GM18511 (cell line): ENCODE data around the gene TCL1A.
"Not testable (repeated sequence)": the region's sequence is repeated elsewhere in the genome, so short reads cannot be mapped to it uniquely, and the experiment has no call there.

Experiments used
- ATAC-seq: cut with Tn5 transposase; IDR thresholded peaks from one replicate; pipeline ENCODE4 v1.9.1; 2021; ENCODE audit warnings: mild to moderate bottlenecking, moderate library complexity; ENCODE audit not compliant: unreplicated experiment

TCL1A gene

DNA sequence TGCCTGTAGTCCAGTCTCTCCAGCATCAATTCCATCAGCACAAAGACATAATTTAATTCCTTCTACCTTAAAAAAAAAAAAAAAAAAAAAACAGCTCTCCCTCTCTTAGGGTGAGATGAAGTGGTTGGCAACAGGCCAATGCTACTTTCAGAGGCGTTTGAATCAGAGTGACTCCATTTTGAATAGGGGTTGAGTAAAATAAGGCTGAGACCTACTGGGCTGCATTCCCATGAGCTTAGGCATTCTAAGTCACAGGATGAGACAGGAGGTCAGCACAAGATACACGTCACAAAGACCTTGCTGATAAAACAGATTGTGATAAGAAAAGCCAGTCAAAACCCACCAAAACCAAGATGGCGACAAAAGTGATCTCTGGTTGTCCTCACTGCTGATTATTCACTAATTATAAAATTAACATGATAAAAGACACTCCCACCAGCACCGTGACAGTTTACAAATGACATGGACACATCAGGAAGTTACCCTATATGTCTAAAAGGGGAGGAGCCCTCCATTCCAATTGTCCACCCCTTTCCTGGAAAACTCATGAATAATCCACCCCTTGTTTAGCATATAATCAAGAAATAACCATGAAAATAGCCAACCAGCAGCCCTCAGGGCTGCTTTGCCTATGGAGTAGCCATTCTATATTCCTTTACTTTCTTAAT, 34.6 kb downstream of the TCL1A start:
- ATAC-seq: no peak

DNA sequence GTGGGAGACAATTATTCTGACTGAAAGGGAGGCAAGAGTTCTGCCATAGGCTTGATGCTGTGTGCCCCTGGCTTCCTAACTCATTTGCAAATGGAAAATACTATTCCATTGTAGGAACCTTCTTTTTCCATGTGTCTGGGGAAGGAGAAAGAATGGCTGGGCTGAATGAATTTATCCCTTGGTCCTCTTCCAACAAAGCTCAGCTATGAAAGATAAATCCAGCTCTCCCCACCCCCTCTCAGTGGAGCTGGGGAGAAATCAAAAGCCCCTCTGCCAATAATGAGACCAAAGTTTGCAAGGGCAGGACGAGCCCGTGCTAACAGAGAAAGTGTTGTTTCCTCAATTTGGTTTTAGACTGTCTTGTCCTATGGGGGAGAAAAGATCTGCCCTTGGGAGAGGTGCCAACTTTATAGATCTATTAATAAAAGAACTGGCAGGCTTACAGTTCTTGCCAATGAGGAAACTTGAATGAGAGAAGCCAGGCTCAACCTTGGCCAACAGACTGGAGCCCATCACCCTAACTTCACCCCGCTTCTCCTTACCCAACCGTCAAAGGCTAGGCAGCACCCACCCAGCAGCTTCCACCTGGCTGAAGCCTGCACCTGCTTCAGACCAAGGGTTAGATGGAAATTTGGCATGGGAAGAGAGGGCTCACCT, 36.6 kb downstream of the TCL1A start:
- no peak for ATAC-seq

DNA sequence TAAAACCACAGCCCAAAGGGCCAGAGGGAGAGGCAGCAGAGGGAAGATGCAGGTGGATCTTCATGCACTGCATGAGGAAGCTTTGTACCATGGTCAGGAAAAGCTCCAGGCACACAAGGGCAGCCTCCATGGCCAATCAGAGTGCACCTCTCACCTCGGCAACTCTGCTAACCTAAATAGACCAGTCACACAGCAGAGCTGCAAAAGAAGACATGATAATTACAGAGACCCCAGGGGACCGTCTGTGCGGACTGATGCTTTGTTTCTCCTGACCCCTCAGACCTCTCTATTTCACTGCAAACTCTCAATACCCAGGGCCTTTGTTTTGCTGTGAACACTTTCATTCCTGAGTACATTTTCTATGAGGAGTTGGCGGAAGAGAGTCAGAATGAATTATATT, 38.4 kb downstream of the TCL1A start:
- no peak for ATAC-seq

DNA sequence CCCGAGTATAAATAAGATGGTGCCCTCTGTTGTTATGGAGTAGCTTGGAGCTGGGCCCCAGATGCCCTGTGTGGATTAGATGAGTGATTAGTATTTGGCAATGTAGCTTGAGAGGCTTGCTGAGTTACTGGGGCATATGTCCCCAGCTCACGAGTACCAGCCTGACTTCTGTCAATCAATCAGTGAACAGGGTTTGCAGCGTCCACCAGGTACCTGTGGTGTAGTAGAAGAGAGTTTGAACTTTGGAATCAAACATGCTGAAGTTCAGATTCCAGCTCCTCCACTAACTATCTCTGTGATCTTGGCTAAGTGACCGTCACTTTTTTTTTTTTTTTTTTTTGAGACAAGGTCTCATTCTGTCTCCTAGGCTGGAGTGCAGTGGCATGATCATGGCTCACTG, 39.3 kb downstream of the TCL1A start:
- ATAC-seq: no peak

DNA sequence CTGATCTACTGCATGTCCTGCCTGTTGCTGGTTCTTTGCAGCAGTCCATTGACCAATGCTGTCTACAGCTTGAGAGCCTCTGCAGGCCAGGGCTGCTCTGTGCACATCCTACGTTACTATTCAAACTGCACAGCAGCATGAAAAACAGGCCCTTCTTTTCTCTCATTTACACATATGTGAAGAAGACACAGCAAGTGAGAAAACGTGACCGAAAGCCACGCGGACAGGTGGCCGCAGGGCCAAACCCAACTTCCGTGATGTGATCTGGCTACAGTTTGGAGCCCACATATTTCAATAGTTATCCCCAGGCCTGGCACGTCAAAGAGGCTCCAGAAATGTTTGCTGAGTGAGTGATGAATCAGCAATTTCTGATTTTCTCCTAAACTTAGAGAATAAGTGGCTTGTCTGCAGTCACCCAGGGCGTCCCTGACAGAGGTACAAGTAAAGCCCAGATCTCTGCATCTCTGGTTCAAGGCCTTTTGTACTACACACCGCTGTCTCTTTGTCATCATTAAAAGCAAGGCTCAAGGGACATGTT, 45.6 kb downstream of the TCL1A start:
- ATAC-seq: no peak

DNA sequence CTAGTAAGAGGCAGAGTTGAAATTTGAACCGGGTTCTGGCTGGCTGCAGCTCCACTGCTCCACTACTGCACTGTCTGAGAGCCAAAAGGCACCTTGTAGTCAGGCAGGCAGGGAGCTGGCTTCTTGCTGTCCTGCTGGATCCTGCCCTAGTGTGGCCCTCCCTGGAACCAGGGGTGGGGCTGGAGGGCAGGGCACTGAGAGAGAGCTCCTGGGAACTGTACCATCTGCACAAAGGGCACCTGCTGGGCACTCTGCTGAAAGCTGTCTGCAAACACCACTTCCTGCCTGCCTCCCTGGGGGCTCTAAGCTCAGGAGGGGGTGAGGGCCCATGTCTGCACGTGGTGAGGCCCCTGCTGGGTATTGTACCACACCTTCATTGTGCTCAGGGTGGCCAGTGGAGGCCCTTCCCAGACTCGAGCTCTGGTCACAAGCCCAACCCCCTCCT, 46.7 kb downstream of the TCL1A start:
- ATAC-seq: peak; percentile 28

DNA sequence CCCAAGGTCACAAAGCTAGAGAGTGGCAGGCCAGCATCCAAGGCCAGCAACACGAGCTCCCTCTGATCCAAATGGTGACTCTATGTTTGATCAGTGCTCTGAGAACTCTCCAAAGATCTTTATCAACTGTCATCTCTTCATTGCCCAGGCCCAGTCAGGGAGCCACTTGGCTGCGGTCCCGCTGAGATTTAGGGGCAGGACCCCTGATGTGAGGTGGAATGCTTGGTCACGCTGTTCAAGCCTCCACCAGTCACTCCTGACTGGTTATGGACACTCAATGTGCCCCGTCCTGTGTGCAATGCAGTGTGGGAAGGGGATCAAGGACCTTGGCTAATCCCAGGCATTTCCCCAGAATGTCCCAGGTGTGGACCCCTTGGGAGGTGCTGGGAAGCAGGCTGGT, 47.5 kb downstream of the TCL1A start:
- ATAC-seq: no peak

DNA sequence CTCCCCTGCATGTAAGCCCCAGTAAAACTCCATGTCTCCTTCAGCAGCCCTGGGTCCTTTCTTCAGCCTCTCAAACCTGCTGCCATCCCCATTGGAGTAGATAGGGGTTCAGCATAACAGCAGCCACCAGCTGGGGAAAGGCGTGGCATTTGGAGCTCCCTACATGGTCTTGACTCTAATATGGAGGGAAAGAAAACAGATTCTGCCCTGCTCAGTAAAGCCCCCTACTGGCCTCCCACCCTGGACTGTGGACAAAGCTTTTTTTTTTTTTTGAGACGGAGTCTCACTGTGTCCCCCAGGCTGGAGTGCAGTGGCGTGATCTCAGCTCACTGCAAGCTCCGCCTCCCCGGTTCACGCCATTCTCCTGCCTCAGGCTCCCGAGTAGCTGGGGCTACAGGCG, 48.4 kb downstream of the TCL1A start:
- not testable (repeated sequence) for ATAC-seq

DNA sequence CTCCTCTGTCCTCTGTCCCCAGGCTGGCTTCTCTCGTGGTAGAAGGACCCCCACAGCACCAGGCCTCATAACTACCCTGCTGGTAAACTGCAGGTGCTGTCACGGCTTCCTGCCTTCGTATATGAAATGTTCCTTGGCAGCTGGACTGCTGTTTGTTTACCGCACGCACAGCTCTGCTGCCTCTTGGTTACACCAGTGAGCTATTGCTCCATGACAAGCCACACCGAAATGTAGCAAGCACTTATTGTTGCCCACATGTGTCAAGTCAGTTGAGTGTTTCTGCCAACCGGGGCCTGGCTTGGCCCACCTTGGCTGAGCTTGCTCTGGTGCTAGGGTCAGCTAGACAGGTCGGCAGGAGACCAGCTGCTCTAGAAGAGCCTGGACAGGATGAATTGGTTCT, 49.4 kb downstream of the TCL1A start:
- ATAC-seq: no peak

DNA sequence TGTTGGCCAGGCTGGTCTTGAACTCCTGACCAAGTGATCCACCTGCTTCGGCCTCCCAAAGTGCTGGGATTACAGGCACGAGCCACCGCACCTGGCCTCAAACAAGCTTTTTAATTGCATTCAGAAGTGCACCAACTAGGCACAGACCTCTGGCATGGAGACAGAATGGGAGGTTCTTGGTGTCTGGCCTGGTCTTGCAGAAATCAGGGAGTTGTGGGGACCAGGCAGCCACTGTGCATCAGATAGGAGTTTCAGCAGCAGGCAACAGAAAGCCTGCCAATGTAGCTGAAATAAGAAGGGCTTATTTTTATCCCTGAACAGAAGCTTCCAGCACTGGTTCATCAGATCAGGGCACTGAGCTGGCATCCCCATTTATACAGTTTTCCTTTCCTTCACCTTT, 49.9 kb downstream of the TCL1A start:
- no peak for ATAC-seq

DNA sequence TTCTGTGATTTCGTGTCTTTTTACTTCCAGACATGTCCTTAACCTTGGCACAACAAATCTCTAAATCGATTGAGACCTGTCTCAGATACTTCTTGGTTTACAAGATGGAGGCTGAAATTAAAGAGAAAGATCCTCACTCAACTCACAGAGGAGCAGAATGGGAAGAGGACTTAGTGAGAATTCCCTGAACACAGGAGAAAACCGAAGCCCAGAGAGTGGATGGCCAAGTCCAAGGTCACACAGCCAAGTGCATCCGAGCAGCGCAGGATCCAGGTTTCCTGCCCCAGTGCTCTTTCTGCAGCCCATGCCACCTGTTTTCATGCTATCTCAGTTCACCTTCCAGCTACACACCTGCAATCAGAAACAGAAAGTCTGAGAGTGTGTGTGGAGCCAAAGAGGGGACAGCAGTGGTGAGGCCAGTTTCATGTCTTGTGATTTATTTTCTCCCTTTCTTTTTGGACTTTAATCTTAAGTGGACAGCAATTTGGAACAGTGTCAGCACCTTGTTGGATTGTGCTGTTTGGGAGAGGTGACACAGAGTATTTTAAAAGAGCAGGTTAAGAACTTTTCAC, 50.6 kb downstream of the TCL1A start:
- ATAC-seq: peak; percentile 29

DNA sequence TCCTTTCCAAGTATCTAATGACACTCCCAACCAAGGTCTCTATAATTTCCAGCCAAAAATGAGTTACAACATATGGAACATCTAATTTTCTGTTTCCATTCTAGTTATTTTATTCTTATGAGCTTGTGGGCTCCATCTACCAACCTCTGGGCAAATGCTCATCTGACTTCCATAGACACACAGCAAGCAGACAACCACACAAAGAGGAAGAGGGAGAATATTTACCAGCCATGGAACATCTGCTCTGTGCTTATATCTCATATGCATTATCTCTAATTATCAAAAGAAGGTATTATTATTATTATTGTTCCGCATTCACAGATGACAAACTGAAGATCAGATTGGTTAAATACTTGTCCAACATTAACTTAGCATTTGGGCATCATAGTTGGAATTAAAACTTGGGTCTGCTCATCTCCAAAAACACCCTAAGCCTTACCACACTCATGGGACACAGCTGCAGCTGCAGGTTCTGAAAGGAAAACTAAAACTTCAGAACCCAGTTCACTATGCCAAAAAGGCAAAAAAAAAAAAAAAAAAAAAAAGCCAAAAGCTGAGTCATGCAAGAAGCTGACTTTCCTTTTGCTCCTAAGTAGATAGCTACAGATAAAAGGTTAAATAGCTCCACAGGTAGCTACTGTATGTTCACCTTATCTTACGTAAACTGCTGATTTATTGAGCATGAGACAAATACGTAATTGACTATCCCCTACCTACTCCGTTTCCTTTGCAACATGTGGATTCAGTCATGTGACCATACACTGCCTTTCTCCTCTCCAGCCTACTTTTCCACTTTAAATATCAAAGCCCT, 51.3 kb downstream of the TCL1A start:
- ATAC-seq: peak; percentile 43

DNA sequence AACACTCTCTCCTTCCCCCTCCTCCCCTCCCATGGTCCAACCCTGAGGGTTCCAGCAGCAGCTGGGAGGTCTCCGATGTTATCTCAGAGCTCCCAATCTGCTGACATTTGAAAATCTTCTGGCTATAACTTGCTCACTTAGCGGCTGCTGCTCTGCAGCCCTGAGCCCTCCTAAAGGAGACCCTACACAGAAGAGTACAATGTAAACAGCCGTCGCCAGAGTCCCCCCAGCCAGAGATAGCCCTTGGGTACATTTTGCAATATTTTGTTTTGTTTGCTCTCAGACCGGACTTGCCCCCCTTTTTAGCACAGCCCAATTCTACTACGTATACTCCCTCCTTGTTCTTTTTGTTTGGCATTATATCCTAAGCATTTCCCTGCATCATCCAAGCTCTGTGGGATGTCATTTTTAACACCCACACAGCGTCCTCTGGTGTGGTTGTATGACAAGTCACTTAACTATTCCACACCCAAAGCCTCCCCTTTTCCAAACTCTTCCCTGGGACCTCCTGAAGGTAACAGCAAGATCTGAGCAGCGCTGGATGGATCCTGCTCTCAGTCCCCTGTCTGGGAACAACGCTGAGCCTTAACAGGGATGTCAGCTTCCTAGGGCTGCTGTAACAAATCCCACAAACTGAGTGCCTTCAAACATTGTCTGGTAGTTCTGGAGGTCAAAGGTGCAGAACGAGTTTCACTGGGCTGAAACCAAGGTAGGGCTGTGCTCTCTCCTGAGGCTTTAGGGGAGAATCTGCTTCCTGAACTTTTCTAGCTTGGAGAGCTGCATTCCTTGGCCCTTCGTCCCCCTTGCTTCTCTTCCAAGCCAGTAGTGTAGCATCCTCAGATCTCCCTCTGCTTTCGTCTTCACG, 53.0 kb downstream of the TCL1A start:
- ATAC-seq: no peak

DNA sequence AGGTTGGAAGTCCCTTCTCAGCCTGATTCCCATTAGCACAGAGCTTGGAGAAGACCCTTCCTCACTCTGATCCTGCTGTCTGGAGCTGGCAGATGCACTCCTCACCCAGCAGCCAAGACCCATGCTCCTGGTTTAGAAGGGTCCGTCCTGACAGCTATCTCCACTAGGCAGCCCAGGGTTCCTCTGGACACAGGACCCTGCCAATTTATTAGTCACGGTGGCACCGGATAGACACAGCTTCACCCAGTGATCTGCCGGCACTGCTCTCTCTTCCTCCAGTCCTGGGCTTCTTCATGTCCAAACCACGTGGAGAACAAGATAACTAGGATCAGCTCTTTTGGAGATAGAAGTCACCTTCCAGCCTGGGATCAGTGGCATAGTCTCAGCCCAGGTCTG, 53.9 kb downstream of the TCL1A start:
- ATAC-seq: no peak
